ENCODE data around the gene ERMP1.
A peak's percentile ranks its signal among the peaks of the same experiment; 100 is the strongest.

ERMP1 gene

DNA sequence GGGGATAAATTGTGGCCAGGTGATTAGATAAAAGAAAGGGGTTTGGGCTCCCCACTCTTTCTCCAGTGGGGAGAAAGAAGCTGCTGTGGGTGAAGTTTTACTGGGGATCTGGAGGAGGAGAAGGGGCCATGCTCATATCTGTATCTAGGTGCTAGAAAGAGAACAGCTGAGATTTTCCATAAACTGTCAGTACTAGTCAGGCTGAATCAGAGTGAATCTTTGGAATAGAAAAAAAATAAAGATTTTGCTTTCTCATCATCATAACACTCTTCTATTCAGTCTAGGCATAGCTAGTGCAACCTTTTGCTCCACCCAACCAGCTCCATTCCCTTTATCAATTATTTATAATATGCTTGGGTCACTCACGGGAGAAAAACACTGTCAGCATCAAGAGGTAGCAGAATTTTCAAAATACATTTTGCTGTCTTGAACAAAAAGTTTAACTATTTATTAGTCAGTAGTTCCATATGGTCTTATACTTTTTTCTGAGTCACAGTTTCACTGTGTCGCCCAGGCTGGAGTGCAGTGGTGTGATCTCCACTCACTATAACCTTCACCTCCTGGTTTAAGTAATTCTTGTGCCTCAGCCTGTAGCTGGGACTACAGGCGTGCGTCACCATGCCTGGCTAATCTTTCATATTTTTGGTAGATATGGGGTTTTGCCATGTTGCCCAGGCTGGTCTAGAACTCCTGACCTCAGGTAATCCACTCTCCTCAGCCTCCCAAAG, 21.3 kb upstream of the ERMP1 start:
- no peak for DNase-seq (ENCODE audit: low spot score)

DNA sequence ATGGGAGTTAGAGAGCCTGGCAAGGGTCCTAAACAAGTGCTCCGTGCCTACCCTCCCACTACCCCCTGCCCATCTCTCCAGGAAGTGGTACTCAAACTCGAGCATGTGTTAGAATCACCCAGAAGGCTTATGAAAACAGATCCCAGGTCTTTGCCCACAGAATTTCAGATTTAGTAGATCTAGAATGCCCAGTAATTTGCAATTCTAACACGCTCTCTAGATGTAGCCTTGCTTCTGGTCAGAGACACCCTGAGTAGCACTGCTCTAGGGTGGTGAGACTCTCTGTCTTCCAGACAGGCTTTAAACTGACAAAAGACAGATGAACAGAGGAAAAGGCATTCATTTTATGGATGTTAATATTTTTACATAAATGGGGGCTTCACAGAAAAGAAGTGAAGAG, 20.7 kb upstream of the ERMP1 start:
- DNase-seq (ENCODE audit: low spot score), result no peak

DNA sequence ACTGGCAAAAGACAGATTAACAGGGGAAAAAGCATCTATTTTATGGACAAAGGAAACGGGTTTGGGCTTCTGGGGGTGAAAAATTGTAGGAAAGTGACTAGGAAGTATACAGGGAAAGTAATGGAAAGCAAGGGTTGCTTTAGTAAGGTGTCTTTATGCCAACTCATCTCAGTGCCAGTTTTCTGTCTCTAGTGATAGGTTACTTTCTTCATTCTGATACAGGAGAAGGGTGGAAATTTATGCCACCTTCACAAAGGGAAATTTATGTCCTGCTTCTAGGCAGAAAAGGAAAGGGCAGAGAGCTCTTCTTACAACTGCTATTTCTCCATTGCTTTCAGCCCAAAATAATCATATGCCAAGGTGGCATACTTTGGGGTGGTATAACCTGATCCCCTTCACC, 20.1 kb upstream of the ERMP1 start:
- DNase-seq (ENCODE audit: low spot score), result no peak

DNA sequence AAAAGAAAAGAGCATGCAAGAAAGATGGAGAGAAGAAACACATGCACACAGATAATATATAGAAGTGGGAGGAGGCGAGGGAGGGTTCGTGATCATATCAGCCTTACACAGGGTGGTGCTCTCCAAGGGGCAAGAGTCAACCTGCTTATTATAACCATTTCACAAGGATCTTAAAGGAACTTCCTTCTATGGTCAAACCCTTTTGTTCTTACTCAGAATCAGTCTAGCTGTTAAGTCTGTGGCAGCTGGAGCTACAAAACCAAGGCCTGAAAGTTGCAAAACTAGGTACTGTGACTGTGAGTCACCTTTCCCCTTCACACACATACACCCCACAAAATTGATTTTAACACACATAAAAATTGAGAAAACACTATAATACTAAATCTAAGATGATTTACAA, 18.5 kb upstream of the ERMP1 start:
- no peak for DNase-seq (ENCODE audit: low spot score)

DNA sequence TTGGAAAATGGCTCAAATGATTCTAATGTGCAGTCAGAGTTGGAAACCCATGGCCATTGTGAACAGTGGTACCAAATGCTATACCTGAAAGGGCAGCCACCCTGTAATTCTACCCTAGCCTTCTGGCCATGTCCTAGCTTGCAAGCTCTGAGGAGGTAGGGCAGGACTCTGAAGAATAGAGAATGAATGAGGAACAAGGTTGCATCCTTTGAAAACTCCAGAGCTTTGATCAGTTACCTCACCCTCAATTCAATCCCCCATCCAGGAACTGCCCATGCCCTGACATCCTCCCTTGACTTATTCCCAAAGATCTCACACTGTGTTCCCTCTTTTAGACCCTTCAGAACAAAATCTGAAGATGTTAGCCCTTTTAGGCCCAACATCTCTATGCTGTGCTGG, 17.8 kb upstream of the ERMP1 start:
- no peak for DNase-seq (ENCODE audit: low spot score)

DNA sequence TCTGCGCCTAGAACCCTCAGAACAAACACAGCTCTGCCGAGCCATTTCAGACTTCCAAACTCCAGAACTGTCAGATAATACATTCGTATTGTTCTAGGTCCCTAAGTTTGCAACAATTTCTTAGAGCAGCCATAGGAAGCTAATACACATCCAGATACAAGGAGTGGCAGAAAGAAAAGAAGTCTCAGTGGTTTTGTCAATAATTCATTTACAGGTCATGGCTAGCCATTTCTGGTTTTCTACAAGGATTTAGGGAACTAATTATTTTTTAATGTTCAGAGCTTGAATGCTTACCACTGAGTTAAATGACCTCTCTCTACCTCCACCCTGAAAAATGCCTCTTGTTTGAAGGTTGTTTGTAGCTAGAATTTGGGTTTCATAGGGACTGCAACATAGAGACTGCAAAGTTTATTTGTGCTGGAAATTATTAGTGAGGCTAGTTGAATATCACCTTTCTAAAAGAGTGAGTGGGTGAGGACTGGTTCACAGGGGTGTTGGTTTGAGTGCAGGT, 15.5 kb upstream of the ERMP1 start:
- no peak for DNase-seq (ENCODE audit: low spot score)

DNA sequence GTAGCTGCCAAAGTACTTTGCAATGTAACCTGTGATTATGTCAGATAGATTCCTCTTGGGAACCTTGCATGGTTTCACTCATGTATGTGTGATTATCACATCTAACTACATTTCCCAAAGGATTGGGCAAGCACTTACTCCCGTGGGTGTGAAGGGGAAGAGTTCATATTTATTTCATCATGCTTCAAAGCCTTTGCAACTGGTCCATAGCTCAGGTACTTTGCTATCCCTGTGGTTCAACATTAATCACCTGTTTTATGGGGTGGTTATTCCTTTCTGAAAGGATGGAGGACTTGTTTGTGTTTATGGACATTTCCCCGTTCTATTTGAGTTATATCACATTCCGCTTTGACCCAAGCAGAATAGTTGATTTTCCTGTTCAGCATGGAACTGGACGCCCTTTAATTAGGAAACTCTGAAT, 13.6 kb upstream of the ERMP1 start:
- DNase-seq (ENCODE audit: low spot score), result no peak

DNA sequence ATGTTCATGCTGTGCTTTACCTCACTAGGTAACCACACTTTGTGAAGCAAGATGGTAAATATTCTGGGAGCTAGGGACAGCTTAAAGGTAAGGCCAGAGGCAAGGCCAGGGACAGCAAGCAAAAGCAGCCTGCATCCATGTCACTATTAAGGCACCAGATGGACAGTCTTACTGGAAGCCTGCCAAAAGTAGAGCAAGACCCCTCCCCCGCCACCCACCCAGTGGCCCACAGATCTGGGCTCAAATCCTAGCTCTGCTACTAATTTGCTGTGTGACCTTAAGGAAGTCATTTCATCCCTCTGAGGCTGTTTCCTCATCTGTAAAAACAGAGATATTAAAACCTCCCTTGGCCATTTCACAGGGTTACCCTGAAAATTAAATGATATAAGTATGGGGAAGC, 13.2 kb upstream of the ERMP1 start:
- no peak for DNase-seq (ENCODE audit: low spot score)

DNA sequence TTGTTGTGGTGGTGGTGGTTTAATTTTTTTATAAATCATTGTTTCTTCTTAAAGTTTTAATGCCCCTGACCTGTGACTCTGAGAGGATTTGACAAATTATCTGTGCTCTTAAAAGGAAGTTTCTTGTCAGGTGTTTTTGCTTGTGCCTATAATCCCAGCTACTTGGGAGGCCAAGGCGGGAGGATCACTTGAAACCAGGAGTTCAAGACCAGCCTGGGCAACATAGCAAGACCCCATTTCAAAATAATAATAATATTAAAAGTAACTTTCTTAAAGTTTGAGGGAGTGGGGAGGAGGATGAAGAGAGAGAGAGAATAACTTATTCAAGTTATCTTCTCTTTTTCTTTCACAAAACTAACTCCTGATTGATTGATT, 12.2 kb upstream of the ERMP1 start:
- DNase-seq (ENCODE audit: low spot score), result no peak

DNA sequence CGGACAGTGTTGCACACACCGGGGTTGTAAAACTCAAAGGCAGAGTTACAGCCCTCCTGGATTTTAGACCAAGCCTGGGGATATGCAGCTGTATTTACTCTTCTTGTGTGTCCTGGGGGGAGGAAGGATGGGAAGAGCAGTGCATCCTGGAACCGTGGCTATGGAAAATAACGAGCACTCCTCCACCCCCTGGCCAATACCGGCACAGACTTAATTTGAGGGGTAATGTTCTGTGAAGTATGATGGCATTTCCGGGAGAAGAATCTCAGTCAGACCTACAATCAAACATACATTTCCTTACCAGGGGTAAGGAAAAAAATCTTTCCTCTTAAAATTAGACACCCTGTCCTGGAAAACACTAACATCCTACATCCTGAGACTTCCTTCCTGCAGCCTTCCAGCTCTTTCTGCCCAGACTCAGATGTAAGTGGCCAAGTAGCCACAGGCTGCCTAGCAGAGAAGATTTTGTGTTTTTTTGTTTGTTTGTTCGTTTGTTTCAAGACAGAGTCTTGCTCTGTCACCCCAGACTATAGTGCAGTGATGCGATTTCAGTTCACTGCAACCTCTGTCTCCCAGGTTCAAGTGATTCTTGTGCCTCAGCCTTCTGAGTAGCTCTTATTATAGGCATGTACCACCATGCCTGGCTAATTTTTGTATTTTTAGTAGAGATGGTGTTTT, 11.0 kb upstream of the ERMP1 start:
- peak; percentile 60 for DNase-seq (ENCODE audit: low spot score)

DNA sequence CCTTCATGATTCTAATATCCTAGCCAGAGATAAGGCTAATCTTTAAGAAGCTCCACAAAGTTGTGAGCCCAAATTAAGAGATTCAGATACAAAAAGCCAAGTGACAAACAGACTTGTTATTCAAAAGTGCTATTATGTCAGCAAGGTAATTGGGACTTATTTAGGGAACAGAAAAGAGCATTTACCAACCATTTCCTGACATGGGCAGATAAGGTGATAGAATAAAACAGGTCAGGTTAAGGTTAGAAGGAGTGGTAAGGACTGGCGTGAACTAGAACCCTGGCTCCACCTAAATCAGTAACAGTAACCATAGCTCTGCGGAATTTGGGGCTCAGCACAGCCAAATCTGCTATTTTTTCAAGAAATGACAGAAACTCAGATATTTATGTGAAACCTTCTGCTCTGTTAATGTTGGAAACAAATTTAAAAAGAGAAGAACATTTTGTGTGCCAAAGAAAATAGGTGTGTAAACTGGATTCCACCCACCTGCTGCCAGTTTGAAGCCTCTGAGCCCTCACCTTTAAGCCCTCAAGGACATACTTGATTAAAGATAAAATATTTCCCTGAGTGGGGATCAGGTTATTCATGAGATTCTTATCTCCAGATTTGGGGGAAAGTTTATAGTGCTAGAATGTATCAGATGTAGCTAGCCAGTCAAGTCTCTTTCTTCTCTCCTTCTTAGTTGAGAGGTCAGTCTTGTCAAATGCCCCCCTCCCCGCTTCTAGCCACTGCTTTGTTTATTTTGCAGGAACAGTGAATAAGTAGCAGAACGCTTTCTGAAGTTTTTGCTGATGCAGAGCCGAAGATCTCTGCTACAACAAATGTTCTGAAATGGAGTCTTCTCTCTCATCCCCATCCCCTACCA, 10.2 kb upstream of the ERMP1 start:
- no peak for DNase-seq (ENCODE audit: low spot score)

DNA sequence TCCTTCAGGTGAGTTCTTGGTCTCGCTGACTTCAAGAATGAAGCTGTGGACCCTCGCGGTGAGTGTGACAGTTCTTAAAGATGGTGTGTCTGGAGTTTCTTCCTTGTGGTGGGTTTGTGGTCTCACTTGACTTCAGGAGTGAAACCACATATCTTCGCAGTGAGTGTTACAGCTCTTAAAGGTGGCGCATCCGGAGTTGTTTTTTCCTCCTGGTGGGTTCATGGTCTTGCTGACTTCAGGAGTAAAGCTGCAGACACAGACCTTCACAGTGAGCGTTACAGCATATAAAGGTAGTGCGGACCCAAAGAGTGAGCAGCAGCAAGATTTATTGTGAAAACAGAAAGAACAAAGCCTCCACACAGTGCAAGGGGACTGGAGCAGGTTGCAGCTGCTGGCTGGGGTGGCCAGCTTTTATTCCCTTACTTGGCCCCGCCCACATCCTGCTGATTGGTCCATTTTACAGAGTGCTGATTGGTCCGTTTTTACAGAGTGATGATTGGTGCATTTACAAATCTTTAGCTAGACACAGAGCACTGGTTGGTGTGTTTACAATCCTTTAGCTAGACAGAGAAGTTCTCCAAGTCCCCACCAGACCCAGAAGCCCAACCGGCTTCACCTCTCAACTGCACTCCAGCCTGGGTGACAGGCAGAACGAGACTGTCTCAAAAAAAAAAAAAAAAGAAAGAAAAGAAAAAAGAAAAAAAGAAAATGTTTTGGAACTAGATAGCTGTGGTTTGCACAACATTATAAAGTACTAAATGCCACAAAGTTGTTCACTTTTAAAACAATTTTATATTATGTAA, 9.1 kb upstream of the ERMP1 start:
- DNase-seq (ENCODE audit: low spot score), result no peak

DNA sequence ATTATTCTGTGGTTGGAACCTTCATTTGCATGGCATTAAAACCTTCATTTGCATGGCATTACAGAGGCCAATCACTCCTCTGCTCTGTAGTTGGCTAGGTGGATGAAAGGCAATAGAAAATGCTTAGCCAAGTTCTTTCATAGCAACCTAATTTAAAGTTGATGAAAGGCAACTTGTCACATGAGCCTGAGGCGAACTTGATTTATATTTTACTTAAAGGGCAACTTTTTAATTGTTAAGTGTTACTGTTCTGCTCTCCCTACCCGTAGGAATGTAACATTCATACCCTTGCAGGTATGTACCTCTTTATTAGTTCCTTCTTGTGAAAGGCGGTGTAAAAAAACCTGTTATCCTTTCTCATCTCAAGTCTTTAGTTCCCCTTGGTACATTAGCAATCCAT, 7.9 kb upstream of the ERMP1 start:
- no peak for DNase-seq (ENCODE audit: low spot score)

DNA sequence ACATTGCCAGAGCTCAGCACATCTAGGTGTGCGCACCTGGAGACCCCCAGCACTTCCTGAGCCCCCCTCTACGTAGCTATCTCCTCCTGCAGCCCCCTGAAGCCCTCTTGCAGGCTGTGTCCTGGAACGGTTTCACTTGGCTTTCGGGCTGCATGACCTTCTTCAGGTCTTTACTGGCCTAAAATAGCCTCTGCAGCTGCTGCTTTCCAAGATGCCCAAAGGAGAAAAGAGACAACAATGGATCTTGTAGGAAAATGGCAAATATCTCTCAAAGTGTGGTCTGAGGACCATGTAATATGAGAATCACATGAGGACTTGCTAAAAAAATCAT, 6.6 kb upstream of the ERMP1 start:
- DNase-seq (ENCODE audit: low spot score), result no peak

DNA sequence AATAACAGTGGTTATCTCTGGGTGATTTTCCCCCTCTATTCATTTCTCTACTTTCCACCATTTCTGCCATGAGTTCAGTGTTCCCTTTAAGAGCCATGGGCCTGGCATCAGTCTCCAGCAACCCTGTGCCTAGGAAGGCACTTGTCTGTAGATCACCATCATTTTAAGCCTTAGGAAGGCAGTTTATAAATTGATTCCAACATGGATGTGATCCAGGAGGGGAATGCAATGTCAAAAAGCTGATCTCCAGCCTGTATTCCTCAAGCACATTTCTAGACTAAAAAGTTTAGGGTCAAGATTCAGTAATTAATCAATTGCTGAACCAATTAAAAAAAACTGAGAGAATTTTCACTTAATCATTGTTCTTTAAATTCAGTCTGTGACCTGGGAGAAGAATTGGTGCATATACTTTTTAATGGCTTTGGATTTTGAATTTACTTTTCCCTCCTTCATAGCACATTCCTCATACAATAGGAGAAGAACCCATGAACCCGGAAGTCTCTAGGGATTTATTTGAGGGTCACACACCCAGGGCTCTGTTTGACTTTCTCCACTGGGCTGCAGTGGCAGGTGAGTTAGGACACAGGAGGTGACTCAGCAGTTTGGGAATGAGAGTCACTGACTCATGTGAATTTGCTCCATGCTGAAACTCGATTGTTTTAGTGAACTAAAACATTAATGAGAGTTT, 6.1 kb upstream of the ERMP1 start:
- peak; percentile 45 for DNase-seq (ENCODE audit: low spot score)

DNA sequence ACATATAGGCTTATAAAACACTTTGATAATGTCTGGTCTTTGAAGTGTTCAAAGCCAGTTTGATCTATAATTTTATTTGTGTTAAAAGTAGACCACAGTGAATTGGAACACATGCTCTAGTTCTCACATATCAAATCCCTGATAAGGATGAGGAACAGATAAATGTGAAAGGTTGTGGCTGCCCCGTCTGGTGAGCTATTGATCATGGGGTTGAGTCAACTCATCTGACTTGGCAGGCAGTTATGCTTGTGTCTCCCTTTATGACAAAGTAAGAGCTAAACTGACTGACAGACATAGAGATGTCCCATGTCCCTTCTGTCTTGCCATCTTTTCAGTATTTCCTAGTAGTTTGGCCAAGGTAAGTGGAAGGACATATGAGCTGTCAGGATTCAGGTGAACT, 2.9 kb upstream of the ERMP1 start:
- no peak for DNase-seq (ENCODE audit: low spot score)

DNA sequence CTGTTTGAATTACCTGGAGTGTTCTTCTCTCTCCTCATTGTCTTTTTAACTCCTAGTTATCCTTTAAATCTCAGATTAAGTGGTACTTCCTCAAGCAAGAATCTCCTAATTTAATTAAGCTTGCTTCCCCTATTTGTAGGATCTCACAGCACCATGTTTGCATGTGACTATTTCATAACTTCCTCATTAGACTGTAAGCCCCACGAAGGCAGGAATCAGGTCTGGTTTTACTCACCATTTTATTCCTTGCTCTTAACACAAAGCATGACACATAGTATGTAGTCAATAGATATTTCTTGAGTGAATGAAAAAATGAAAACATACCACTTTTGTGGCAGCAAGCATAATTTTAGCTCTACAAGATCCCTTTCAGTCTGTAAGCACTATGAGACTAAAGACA, 1.3 kb upstream of the ERMP1 start:
- no peak for DNase-seq (ENCODE audit: low spot score)

DNA sequence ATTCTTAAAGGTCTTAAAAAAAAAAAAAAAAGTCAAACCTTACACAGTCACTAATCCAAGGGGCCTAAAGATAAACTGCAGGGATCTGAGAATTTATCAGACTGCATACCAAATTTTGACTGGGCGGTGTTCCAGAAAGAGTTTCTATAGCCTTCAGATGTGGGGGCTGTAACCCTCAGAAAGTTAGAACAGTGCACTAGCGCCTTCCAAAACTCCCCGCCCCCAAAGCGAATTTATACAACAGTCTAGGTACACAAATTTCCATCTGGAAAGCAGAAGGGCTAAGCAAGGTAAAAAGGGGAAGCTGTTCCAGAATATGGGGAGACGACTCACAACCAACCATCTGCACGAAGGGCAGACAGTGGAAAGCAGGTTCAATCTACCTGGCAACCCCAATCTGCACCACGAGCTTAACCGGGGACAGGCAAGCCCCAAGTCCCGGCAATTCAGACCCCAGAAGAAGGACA, 813 bp downstream of the ERMP1 start:
- no peak for DNase-seq (ENCODE audit: low spot score)

DNA sequence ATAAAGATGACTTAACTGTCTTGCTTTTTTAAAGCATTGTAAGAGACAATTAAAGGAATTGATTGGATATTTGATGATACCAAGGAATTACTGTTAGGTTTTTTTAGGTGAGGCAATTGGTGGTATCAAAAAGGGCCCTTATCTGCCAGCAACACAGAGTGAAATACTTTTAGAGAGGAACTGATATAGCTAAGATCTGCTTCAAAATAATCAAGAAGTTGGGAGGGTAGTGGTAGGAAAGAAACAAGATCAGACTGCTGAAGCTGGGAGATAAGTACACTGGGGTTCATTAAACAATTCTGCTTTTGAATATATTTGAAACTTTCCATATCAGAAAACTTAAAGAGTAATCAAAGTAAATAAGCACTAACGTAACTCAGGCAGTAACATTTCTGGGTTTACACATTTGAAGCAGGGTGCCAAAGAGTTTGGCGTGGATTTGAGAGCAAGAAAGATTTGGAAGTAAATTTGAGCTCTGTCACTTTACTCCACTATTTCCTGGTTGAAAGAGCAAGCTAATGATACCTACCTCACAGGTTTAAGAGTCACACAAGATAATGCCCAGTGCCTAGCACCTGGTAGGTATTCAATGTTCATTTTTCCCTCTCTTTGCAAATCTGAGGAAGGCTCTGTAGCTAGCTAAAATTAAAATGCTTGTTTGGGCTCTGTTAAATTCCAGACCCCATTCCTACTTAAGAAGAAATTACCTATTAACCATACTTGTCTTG, 6.9 kb downstream of the ERMP1 start:
- no peak for DNase-seq (ENCODE audit: low spot score)

DNA sequence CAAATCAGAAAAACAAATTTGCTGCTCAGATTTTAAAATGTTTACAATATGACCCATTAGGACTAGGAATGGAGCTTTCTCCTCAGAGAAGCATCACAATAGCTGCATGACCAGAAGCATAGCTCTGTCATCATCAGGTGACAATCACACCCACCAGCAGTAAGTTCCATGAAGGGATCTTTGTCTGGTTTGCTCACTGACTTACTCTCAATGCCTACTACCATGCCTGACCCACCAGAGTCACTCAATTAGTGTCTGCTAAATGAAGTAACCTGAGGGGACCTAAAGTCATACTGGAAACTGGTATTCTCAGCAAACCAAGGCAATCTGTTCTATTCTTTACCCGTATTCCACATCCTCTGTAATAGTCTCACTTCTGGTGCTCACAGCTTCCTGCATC, 7.7 kb downstream of the ERMP1 start:
- no peak for DNase-seq (ENCODE audit: low spot score)

DNA sequence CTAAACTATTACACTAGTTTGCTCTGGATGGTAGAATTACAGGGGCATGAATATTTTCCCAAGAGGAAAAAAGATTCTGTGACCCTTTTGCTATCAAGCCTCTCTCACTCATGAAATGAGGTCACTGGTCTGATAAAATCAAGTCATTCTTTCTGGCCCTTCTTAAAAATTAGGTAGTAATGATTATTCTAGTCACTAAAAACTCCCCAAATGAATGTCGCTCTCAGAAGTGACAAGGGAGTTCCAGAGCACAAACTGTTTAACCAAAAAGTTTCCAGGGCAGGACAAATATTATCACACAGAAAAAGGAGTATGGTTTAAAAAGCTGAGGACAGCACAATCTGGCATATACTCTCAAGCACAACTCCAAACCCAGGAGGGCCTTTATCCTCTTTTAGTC, 12.5 kb downstream of the ERMP1 start:
- no peak for DNase-seq (ENCODE audit: low spot score)
